Colon (tissue), 2 donors: ENCODE results near the gene NPTXR.
"Not testable (repeated sequence)": the region's sequence is repeated elsewhere in the genome, so short reads cannot be mapped to it uniquely, and the experiment has no call there.

Source experiments
- FAIRE-seq: peaks from 2 replicates; lab custom pipeline; 2012; peaks lifted over from hg19 to GRCh38; lab: Jason Lieb, UNC
- donor health status: control.
- donor health status: control.

The NPTXR gene

GRCh38 chr22:38830026-38830844 is 13.6 kb downstream of the NPTXR start:
- no peak for FAIRE-seq

DNA sequence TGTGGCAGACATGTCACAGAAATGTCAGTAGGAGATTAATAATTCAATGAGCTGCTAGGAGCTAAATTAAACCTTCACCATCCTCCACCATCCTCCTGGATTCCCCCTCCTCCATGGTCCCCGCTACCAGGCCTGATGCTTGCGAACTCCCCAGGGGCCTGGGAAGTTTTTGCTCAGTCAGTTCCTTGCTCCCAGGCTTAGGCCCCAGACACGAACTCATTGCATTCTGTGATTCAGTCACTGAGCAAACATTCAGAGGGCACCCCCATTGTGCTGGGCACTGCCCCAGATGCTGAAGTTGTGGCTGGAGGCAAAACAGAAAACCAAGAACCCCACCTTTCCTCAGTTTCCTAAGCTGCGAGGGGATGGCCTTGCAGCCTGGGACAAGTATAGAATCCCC is 14.3 kb downstream of the NPTXR start:
- no peak for FAIRE-seq

- no peak for FAIRE-seq
Measured at GRCh38 chr22:38828616-38829205, 15.1 kb downstream of the NPTXR start.

- FAIRE-seq = no peak
Measured at GRCh38 chr22:38828191-38828590, 15.6 kb downstream of the NPTXR start.

DNA sequence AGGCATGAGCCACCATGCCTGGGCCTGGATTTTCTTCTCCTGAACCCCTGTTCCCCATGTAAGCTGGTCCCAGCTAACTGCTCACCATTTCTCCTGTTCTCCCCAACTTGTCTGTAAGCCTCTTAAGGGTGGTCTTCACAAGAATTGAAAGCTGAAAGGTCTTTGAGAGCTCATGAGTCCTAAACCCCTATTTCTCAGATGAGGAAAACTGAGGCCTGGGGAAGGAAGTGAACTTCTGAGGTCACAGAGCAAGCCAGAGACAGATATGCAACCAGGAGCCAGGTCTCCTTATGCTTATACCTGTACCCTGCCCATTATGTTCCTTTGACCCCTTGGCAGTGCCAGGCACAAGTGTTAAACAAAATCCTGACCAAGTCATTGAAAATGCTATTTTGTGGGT is 16.3 kb downstream of the NPTXR start:
- no peak for FAIRE-seq

DNA sequence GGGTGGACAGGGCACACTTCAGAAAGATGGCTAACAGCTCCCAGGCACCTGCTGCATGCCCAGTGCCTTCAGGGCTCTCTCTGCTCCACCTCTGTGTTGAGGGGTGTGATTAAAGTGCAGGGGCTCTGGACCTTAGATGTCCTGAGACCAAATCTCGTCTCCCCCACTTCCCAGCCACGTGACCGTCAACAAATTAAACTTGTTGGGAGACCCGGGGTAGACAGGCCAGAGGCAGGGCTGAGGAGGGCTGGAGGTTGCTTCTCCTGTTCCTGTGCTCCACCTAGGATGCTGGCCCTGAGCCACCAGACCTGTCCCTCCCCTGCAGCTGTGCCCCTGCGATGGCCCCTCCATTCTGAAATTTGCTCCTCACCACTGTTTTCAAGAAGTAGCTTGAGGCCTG is 17.0 kb downstream of the NPTXR start:
- FAIRE-seq = no peak

DNA sequence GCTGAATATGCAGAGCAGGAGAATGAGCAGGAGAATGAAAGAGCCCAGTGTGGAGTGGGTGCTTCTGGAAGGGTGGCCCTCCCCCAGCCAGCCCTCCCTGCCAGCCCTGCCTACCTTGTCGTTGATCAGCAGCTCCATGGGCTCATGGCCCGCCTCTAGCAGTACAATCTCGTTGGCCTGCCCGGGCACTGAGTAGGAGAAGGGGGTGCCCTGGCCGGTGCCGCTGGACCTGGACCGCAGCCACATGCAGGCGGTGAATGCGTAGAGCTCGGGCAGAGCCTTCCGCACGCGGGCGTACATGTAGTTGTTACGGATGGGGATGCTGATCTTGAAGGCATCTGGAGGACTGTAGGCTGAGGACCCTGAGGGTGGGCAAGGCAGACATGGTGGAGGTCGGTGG is 17.4 kb downstream of the NPTXR start:
- no peak for FAIRE-seq

- FAIRE-seq = no peak
Measured at GRCh38 chr22:38824585-38824984, 19.2 kb downstream of the NPTXR start.

GRCh38 chr22:38823637-38824036 is 20.2 kb downstream of the NPTXR start:
- no peak for FAIRE-seq

GRCh38 chr22:38823076-38823475 is 20.8 kb downstream of the NPTXR start:
- no peak for FAIRE-seq

GRCh38 chr22:38820020-38820419 is 23.8 kb downstream of the NPTXR start:
- FAIRE-seq = no peak

DNA sequence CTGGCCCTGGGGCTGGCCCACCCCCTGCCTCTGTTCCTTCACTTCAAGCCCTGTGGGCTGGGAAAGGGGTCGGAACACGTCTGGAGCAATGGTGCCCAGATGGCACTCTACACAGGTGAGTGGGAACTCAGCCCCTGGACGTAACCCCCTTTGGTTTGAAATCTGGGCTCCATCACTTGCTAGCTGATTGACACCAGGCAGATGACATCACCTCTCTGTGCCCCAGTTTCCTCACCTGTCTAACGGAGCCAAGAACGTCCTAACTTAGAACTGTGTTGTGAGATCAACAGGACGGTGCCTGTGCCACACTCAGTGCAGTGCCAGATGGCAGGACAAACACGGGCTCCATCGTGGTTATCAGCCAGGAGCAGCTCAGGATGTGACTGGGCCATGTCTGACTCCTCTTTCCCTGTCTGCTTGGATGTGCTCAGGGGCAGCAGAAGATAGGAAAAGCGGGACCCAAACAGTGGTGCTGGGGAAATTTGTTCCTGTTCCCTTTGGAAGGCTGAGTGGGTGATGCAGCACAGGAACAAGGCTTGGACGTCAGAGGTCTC is 24.4 kb downstream of the NPTXR start:
- no peak for FAIRE-seq

- no peak for FAIRE-seq
Measured at GRCh38 chr22:38817196-38817595, 26.6 kb downstream of the NPTXR start.

DNA sequence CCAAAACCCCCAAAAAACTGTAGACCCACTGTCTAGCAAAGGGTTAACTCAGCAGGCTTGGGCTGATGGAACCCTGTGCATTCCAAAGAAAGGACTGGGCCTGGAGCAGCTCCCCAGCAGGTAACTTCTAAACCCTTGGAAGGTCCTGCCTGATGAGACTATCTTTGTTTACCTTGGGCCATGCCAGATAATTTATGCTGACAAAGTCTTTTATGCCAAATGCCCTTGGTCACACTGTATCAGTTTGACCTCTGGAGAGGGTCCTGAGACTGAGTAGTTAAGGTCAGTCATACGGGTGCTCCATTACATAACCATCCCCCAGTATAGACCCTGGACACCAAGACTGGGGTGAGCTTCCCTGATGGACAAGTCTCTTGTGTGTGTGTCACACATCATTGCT is 28.0 kb downstream of the NPTXR start:
- no peak for FAIRE-seq

DNA sequence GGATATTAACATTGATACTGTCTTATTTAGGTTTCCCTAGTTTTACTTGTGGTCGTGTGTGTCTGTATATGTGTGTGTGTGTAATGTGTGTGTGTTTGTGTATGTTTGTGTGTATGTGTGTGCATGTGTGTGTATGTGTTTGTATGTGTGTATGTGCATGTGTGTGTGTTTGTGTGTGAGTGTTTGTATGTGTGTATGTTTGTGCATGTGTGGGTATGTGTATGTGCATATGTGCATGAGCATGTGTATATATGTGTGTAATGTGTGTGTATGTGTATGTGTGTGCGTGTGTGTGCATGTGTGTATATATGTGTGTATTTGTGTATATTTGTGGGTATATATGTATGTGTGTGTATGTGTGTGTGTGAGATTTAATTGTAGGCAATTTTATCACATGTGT is 32.6 kb downstream of the NPTXR start:
- no peak for FAIRE-seq

- FAIRE-seq = not testable (repeated sequence)
Measured at GRCh38 chr22:38805041-38805593, 38.7 kb downstream of the NPTXR start.

- FAIRE-seq = no peak
Measured at GRCh38 chr22:38802671-38803121, 41.1 kb downstream of the NPTXR start.

- no peak for FAIRE-seq
Measured at GRCh38 chr22:38799265-38800002, 44.4 kb downstream of the NPTXR start.

DNA sequence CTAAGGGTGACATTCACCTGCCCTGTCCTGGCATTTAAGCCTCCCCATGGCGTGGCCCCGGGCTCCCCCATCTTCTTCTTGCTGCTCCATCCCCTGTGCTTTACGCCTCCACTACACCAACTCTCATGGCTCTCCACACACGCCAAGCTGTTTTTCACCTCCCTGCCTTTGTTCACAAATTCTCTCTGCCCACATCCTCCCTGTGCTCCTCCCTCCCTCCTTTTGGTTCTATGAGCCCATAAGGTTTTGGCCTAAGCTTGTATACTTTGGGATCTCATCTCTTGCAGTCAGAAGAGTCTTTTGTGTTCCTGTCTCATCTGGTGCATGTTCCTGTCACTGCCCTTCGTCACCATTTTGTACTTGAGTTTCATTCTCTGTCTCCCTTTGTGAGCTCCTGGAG is 45.3 kb downstream of the NPTXR start:
- FAIRE-seq = no peak

DNA sequence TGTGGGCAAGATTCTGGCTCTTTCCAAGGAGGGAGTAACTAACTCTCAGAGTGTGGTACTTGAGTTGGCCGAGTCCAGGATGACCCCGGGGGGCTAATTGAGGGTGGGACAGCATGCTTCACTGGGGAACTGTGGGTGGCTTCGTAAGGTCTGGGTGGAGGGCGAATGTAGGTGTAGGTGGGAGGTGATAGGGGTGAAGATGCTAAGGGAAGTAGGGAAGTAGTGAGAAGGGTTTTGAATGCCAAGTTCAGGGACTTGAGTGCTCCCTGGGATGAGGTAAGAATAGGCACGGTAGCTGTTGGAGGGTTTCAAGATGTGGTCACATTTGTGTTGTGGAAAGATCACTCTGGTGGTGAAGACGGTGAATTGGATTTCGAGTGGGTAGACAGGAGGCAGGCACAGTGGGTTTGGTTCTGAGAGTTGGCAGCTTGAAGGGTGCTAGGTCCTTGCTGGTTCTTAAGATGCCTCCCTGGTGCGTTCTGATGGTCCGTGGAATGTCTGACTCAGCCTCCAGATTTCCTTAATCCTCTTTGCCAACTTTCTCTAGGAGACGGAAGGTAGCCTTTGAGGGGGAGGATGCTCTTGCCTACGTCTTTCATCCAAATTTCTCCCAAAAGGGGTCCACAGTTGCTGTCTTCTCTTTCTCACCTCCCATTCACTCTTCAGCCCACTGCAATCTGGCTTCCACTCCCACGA is 47.4 kb downstream of the NPTXR start:
- FAIRE-seq = no peak

DNA sequence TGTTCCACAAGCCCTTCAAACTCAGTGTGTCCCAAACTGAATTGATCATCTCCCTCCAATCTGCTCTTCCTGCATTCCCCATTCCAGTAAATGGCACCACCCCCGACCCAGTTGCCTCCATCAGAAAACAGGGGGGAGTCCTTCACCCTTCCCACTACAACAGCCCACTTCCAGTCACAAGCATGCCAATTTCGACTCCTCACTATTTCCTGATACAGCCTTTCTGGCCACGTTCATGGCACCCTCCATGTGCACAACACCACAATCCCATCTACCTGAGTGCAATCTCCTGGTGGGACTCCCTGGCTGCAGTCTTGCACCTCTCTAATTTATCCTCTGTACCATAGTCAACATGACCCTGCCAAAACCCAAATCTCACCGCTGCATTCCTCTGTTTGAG is 48.3 kb downstream of the NPTXR start:
- FAIRE-seq = no peak
